K562 (cell line): ENCODE data around the gene ZBTB18. TPM values are rescaled to one million over a fixed set of nuclear protein-coding genes. Genes with fewer than 3 reads are reported as not detected.

Source experiments
- ATAC-seq: fragments of 200-7000 bp; cut with Tn5 transposase; 3 replicates; pipeline ENCODE4 v1.9.1; 2020; ENCODE audit warnings: moderate library complexity
- BruUV-seq: library from RNA; stranded (reverse); fragments of 400-500 nt; replicated peaks from 2 replicates; lab custom pipeline; 2021; lab: Mats Ljungman, UMichigan
- CTCF ChIA-PET: fragments of 300-600 bp; formaldehyde crosslinking; extraction: SDS; loops from one replicate; lab custom pipeline; 2021; ENCODE audit warnings: low intra/inter-chr PET ratio; lab: Yijun Ruan, JAX
- POLR2A ChIA-PET: fragments of 300-600, 350-650 bp; sonication (Branson Sonifier 250); formaldehyde crosslinking; extraction: SDS; loops from one replicate; lab custom pipeline; 2021; ENCODE audit warnings: antibody characterized with exemption, inconsistent platforms; lab: Yijun Ruan, JAX
- DNase-seq, 4 experiments: peaks; one replicate each; pipeline versions ENCODE4 v3.0.0 to v3.0.0-alpha.2; 2011 to 2018; ENCODE audit warnings: low spot score in 3 of 4, mixed read lengths in 3 of 4; ENCODE audit errors: extremely low read depth in 1 of 4
- FAIRE-seq: peaks from 2 replicates; lab custom pipeline; 2011; peaks lifted over from hg19 to GRCh38; lab: Jason Lieb, UNC
- H2AFZ ChIP-seq: 2 replicates; pipeline ENCODE4 v1.6.0; 2011; ENCODE audit warnings: low read depth, low read length, control low read depth, inconsistent platforms
- H3K27ac ChIP-seq: fragments of 200-600 bp; 3 replicates; pipeline ENCODE4 v1.8.0; 2011; ENCODE audit warnings: low read depth, mild to moderate bottlenecking, control low read depth, inconsistent platforms, low read length, moderate library complexity, mixed read lengths; ENCODE audit errors: extremely low read depth
- H3K27me3 ChIP-seq, 2 experiments: fragments of 300-600 bp in 1 of 2; 2 replicates in 1 of 2; 3 replicates in 1 of 2; pipeline versions ENCODE4 v1.6.0 to v1.8.0; 2011; ENCODE audit warnings: inconsistent platforms in 2 of 2, low read length in 2 of 2, mild to moderate bottlenecking in 1 of 2, mixed read lengths in 1 of 2, moderate library complexity in 1 of 2; ENCODE audit not compliant: control insufficient read depth in 2 of 2, insufficient read depth in 2 of 2
- H3K36me3 ChIP-seq: fragments of 300-600 bp; 3 replicates; pipeline ENCODE4 v1.8.0; 2011; ENCODE audit warnings: mild to moderate bottlenecking, low read length, inconsistent platforms; ENCODE audit not compliant: control insufficient read depth, insufficient read depth
- H3K4me1 ChIP-seq, 2 experiments: fragments of 200-600 bp in 1 of 2; replicated peaks in 1 of 2; 2 replicates in 1 of 2; 3 replicates in 1 of 2; pipeline versions ENCODE4 v1.5.1 to v1.8.0; 2011; ENCODE audit warnings: inconsistent platforms in 2 of 2, low read length in 2 of 2, mild to moderate bottlenecking in 1 of 2, mixed read lengths in 1 of 2, moderate library complexity in 1 of 2; ENCODE audit not compliant: control insufficient read depth in 2 of 2, insufficient read depth in 2 of 2
- H3K4me2 ChIP-seq: 2 replicates; pipeline ENCODE4 v1.6.1; 2011; ENCODE audit warnings: low read length, control low read depth, inconsistent platforms, mixed read lengths; ENCODE audit not compliant: insufficient read depth
- H3K4me3 ChIP-seq: fragments of 200-600 bp; sonication (generic), shearing (Covaris generic); 2 replicates; pipeline ENCODE4 v1.5.1; 2016; ENCODE audit warnings: control low read depth, inconsistent platforms
- H3K79me2 ChIP-seq: fragments of 200-600 bp; 3 replicates; pipeline ENCODE4 v1.8.0; 2011; ENCODE audit warnings: low read length, inconsistent platforms; ENCODE audit not compliant: control insufficient read depth, insufficient read depth
- H3K9ac ChIP-seq, 2 experiments: 2 replicates each; pipeline versions ENCODE4 v1.6.0 to v1.6.1; 2011; ENCODE audit warnings: low read depth in 2 of 2, low read length in 2 of 2, control low read depth in 1 of 2, inconsistent platforms in 1 of 2, mild to moderate bottlenecking in 1 of 2, mixed read lengths in 1 of 2; ENCODE audit not compliant: insufficient read depth in 1 of 2
- H3K9me1 ChIP-seq: one replicate; pipeline ENCODE4 v1.6.0; 2011; ENCODE audit warnings: inconsistent platforms, mild to moderate bottlenecking, low read length, moderate library complexity; ENCODE audit not compliant: control insufficient read depth, insufficient read depth
- H3K9me3 ChIP-seq: replicated peaks from 2 replicates; pipeline ENCODE4 v1.5.1; 2011; ENCODE audit warnings: low read depth, low read length, inconsistent platforms; ENCODE audit not compliant: control insufficient read depth, insufficient read depth
- H4K20me1 ChIP-seq: replicated peaks from 2 replicates; pipeline ENCODE4 v1.6.1; 2011; ENCODE audit warnings: low read length, inconsistent platforms, mixed read lengths; ENCODE audit not compliant: control insufficient read depth, insufficient read depth
- BRD4 ChIP-seq: fragments of 200-600 bp; sonication (generic); IDR thresholded peaks from 2 replicates; pipeline ENCODE4 v1.6.1; 2017; ENCODE audit warnings: inconsistent platforms
- C11orf30 ChIP-seq: fragments of 450-650 bp; IDR thresholded peaks from 2 replicates; pipeline ENCODE4 v1.6.1; 2016; ENCODE audit warnings: low read depth, mild to moderate bottlenecking
- ELF1 ChIP-seq: fragments of 200-800 bp; sonication (Bioruptor generic); IDR thresholded peaks from 2 replicates; pipeline ENCODE4 v1.6.1; 2016; ENCODE audit warnings: missing genetic modification characterization, missing compliant biosample characterization
- JUNB ChIP-seq: fragments of 450-650 bp; formaldehyde crosslinking; conservative IDR thresholded peaks from 2 replicates; pipeline ENCODE4 v1.4.0; 2020; ENCODE audit warnings: mild to moderate bottlenecking
- PRMT5 ChIP-seq: sonication (generic); formaldehyde crosslinking; IDR thresholded peaks from 2 replicates; pipeline ENCODE4 v1.5.0; 2020; ENCODE audit warnings: missing genetic modification reagents
- SRSF3 ChIP-seq: fragments of 200-400 bp; formaldehyde crosslinking; IDR thresholded peaks from 2 replicates; pipeline ENCODE4 v1.6.1; 2016; ENCODE audit warnings: mild to moderate bottlenecking, low read length, moderate library complexity; ENCODE audit not compliant: insufficient read depth
- TAF1 ChIP-seq: IDR thresholded peaks from 2 replicates; pipeline ENCODE4 v1.6.1; 2011; ENCODE audit warnings: mild to moderate bottlenecking, low read length, moderate library complexity; ENCODE audit not compliant: insufficient read depth, control insufficient read depth, severe bottlenecking; ENCODE audit errors: extremely low read depth
- YY1 ChIP-seq, 3 experiments: IDR thresholded peaks; 2 replicates each; pipeline ENCODE4 v1.6.1; 2011; ENCODE audit warnings: low read length in 2 of 3, mild to moderate bottlenecking in 2 of 3, moderate library complexity in 2 of 3, borderline replicate concordance in 1 of 3, control low read depth in 1 of 3, low read depth in 1 of 3; ENCODE audit not compliant: insufficient read depth in 3 of 3, insufficient replicate concordance in 2 of 3, control insufficient read depth in 1 of 3, insufficient read length in 1 of 3; ENCODE audit errors: extremely low read depth in 1 of 3
- ZKSCAN8 ChIP-seq: fragments of 200-800 bp; sonication (Bioruptor generic); IDR thresholded peaks from 2 replicates; pipeline ENCODE4 v1.6.1; 2016; ENCODE audit warnings: missing genetic modification characterization, missing compliant biosample characterization
- WGBS: fragments of 100-300 bp; shearing (Covaris generic); methylation state at CpG from one replicate; pipeline ENCODE4 v1.1.6; 2016; ENCODE audit warnings: low coverage, mixed read lengths; ENCODE audit not compliant: insufficient coverage; ENCODE audit errors: missing lambda C conversion rate; 5-methylcytosine and 5-hydroxymethylcytosine counted together
- in situ Hi-C: fragments of 300-500 bp; cut with MboI; formaldehyde crosslinking; loops from 4 replicates; pipeline ENCODE4 v1.15.0; 2018; ENCODE audit warnings: inconsistent platforms, mixed read lengths
- intact Hi-C: fragments of 100-400 bp; cut with micrococcal nuclease; formaldehyde crosslinking; loops from 2 replicates; pipeline ENCODE4 v1.14.2; 2022
- polyA plus RNA-seq, 8 experiments: library from polyadenylated mRNA; depleted of rRNA in 4 of 8; stranded (reverse) in 5 of 8; unstranded in 3 of 8; fragments of >200 nt; fragmentation: Nextera tagmentation in 2 of 8; fragmentation: Illumina TruSeq in 1 of 8; extraction: Ambion mirVana in 2 of 8; extraction: Trizol in 1 of 8; gene quantifications; 2 replicates each; pipeline versions ENCODE4 v1.2.1 to v1.2.3, GENCODE V29; 2011 to 2014; ENCODE audit warnings: inconsistent platforms in 1 of 8, missing spikeins in 1 of 8
- total RNA-seq, 7 experiments: library from RNA; depleted of rRNA in 6 of 7; stranded (reverse); fragments of >200 nt in 6 of 7; fragmentation: Illumina TruSeq in 2 of 7; extraction: Trizol in 2 of 7; gene quantifications; 2 replicates each; pipeline versions ENCODE4 v1.2.1 to v1.2.3, GENCODE V29; 2011 to 2021; ENCODE audit warnings: low replicate concordance in 1 of 7

ZBTB18 gene
- total and polyA plus RNA-seq, 9 of the 15 experiments (the other 6 are each of a cell fraction or from before 2014, with no cell fraction given), result 0.13 to 2.6 (median 1.6) TPM

DNA sequence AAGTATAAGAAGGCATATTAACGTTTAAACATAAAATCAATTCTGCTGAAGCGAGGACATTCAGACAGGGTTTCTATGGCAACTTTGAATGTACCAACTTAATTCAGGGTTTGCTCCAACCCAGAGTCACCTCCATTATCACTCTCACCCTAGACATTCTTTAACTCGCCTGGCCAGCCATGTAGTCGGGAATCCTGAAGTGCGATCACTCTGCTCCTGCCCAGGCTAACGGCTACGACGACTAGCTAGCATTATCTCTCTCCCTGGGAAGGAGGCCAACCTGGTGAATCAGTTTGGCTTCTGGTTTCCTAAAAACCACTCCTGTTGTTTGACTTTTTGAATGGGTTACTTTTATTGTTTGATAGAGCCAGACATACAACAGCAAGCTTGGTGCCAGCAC lies 38.9 kb upstream of the ZBTB18 start:
- H3K9ac ChIP-seq, result no peak overlapping the region
- TF ChIP-seq JUNB (CRISPR knock-in tag) (no peak), TAF1 (no peak), ELF1 (no peak), SRSF3 (no peak), YY1 (IDR thresholded peaks at IDR 0.05; ENCODE audit: borderline replicate concordance in 1 of 3, control insufficient read depth in 1 of 3, extremely low read depth in 1 of 3, insufficient read depth in 3 of 3, insufficient read length in 1 of 3, insufficient replicate concordance in 2 of 3, low read depth in 1 of 3, low read length in 2 of 3) (no peak), BRD4 (no peak), ZKSCAN8 (CRISPR knock-in tag) (no peak), PRMT5 (CRISPR knock-in tag) (no peak), C11orf30 (no peak)
- H3K4me2 ChIP-seq, result no peak overlapping the region
- H3K27me3 ChIP-seq, result peaks cover 14 to 27% of the 10 kb centered on the region in 2 experiments; a peak in 3 of 5 replicates
- no peaks in the 10 kb centered on the region for H3K9me3 ChIP-seq
- ATAC-seq (no peak), FAIRE-seq (no peak), DNase-seq (no peak)
- H3K79me2 ChIP-seq, result no peaks in the 10 kb centered on the region
- CTCF ChIA-PET, result no interaction called here
- no peaks in the 10 kb centered on the region for H3K9me1 ChIP-seq
- H3K4me3 ChIP-seq, result no peak overlapping the region
- in situ Hi-C loops (no loop called here), intact Hi-C loops (loop anchor here (10.0 kb wide), 1 partner anchor 203 kb away; no protein-coding TSS in a partner anchor)
- no peaks in the 10 kb centered on the region for H3K36me3 ChIP-seq
- no peak overlapping the region for H3K27ac ChIP-seq
- no TSS peak for BruUV-seq
- no peaks in the 10 kb centered on the region for H3K4me1 ChIP-seq
- 3% methylated on average over 8 of the region's 8 CpGs for WGBS
- POLR2A ChIA-PET, result interaction anchor here (0.7 to 1.0 kb wide), 3 partner anchors 11 to 97 kb away, joined by 3 to 4 read pairs (median 3); no protein-coding TSS in a partner anchor
- no peak overlapping the region for H2AFZ ChIP-seq
- no peaks in the 10 kb centered on the region for H4K20me1 ChIP-seq
